GM19238 (cell line): ENCODE measurements around the gene ZNF117.
"Not testable (repeated sequence)": the region's sequence is repeated elsewhere in the genome, so short reads cannot be mapped to it uniquely, and the experiment has no call there.

Experiments used
- DNase-seq: peaks from one replicate; pipeline ENCODE4 v3.0.0; 2011; ENCODE audit warnings: low spot score; ENCODE audit not compliant: insufficient read length

Gene ZNF117

GRCh38 chr7:64928252-64929187 is 62.3 kb downstream of the ZNF117 start:
- not testable (repeated sequence) for DNase-seq
